ENCODE results near the gene LRRC23.

GRCh38 chr12:6941782-6942181 lies 37.2 kb downstream of the LRRC23 start:
- TF ChIP-seq, protein P1, sequence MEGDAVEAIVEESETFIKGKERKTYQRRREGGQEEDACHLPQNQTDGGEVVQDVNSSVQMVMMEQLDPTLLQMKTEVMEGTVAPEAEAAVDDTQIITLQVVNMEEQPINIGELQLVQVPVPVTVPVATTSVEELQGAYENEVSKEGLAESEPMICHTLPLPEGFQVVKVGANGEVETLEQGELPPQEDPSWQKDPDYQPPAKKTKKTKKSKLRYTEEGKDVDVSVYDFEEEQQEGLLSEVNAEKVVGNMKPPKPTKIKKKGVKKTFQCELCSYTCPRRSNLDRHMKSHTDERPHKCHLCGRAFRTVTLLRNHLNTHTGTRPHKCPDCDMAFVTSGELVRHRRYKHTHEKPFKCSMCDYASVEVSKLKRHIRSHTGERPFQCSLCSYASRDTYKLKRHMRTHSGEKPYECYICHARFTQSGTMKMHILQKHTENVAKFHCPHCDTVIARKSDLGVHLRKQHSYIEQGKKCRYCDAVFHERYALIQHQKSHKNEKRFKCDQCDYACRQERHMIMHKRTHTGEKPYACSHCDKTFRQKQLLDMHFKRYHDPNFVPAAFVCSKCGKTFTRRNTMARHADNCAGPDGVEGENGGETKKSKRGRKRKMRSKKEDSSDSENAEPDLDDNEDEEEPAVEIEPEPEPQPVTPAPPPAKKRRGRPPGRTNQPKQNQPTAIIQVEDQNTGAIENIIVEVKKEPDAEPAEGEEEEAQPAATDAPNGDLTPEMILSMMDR (IDR thresholded peaks at IDR 0.05): no peak
- TF ChIP-seq POLR2A (IDR thresholded peaks at IDR 0.05): no peak

Data from right lobe of liver (tissue), 4 donors.